ENCODE measurements around the gene EPHB1.

GRCh38 chr3:134858441-134859035, 63.5 kb downstream of the EPHB1 start:
- no peak for TF ChIP-seq POLR2A (IDR thresholded peaks at IDR 0.05)
- no peak for TF ChIP-seq CTCF (IDR thresholded peaks at IDR 0.05)
